ENCODE measurements around the gene CAMTA1. TPM values are rescaled to one million over a fixed set of nuclear protein-coding genes. Genes with fewer than 3 reads are reported as not detected.

The CAMTA1 gene
- total and polyA plus RNA-seq, 9 of the 15 experiments (the other 6 are each of a cell fraction or from before 2014, with no cell fraction given) = 43.9 to 161 (median 65.9) TPM

DNA sequence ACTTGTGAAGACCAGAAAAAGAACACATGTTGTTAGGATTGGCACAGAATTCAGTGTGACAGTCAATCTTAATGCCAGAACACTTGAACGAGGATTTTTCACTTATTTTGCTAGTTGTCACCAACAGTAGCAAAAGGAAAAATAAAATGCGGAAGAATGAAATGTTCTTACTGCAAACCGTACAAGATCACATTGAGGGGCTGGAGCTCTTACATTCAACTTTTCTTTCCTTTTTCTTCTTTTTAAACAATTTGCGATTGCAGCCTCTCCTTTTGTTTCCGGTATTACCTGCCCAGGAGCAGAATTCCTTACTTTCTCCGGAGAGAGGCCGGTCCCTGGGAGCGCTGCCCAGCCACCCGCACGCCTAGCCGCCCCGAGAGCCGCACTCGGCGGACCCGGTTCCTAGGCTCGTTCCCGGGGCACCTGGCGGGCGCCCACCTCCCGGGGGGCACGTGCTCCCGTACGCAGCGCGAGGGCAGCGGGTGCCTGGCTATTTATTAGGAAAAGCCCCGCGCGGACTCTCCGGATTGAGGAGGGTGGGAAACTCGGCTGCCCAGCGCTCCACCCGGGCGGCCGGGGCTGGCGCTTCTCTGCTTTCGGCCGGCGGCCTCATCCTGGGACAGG, 1.2 kb upstream of the CAMTA1 start (continued):
- TF ChIP-seq SNIP1 (IDR thresholded peaks at IDR 0.05; ENCODE audit: low read depth) = no peak
- TF ChIP-seq SMARCA4 (IDR thresholded peaks at IDR 0.05) = peak; percentile 50; the same call in 1 of the 2 replicates
- no peak for TF ChIP-seq CHD7 (IDR thresholded peaks at IDR 0.05; ENCODE audit: low read depth, low read length)
- TF ChIP-seq, protein P1, sequence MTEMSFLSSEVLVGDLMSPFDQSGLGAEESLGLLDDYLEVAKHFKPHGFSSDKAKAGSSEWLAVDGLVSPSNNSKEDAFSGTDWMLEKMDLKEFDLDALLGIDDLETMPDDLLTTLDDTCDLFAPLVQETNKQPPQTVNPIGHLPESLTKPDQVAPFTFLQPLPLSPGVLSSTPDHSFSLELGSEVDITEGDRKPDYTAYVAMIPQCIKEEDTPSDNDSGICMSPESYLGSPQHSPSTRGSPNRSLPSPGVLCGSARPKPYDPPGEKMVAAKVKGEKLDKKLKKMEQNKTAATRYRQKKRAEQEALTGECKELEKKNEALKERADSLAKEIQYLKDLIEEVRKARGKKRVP (CRISPR knock-in tag; IDR thresholded peaks at IDR 0.05) = peak; percentile 49; the same call in 1 of the 2 replicates
- TF ChIP-seq CREBBP (IDR thresholded peaks at IDR 0.05; ENCODE audit: low read depth, low read length) = no peak
- TF ChIP-seq SREBF2 (CRISPR knock-in tag; IDR thresholded peaks at IDR 0.05) = no peak
- TF ChIP-seq, protein P2, sequence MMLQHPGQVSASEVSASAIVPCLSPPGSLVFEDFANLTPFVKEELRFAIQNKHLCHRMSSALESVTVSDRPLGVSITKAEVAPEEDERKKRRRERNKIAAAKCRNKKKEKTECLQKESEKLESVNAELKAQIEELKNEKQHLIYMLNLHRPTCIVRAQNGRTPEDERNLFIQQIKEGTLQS (IDR thresholded peaks at IDR 0.05) = peak; percentile 97
- TF ChIP-seq, protein P2 (CRISPR knock-in tag; conservative IDR thresholded peaks at IDR 0.05) = peak; percentile 13; the same call in 1 of the 2 replicates
- no peak for TF ChIP-seq NCOR1 (IDR thresholded peaks at IDR 0.05)
- TF ChIP-seq, protein P3, sequence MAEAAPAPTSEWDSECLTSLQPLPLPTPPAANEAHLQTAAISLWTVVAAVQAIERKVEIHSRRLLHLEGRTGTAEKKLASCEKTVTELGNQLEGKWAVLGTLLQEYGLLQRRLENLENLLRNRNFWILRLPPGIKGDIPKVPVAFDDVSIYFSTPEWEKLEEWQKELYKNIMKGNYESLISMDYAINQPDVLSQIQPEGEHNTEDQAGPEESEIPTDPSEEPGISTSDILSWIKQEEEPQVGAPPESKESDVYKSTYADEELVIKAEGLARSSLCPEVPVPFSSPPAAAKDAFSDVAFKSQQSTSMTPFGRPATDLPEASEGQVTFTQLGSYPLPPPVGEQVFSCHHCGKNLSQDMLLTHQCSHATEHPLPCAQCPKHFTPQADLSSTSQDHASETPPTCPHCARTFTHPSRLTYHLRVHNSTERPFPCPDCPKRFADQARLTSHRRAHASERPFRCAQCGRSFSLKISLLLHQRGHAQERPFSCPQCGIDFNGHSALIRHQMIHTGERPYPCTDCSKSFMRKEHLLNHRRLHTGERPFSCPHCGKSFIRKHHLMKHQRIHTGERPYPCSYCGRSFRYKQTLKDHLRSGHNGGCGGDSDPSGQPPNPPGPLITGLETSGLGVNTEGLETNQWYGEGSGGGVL (CRISPR knock-in tag; IDR thresholded peaks at IDR 0.05) = no peak
- TF ChIP-seq TGIF2 (CRISPR knock-in tag; IDR thresholded peaks at IDR 0.05) = 0 out of 2 replicates have a peak, but pooled peaks have one; percentile 3
- TF ChIP-seq NUFIP1 (IDR thresholded peaks at IDR 0.05; ENCODE audit: partially characterized antibody) = no peak
- peak; percentile 95 for TF ChIP-seq GTF2E2 (tag; IDR thresholded peaks at IDR 0.05)
